SK-N-SH (cell line): Measurements from ENCODE around the gene DDA1. TPM values are rescaled to one million over a fixed set of nuclear protein-coding genes. Genes with fewer than 3 reads are reported as not detected.
"Not testable (repeated sequence)": the region's sequence is repeated elsewhere in the genome, so short reads cannot be mapped to it uniquely, and the experiment has no call there.

ENCODE experiments used
- CTCF ChIA-PET: fragments of 300-600, 350-600 bp; formaldehyde crosslinking; extraction: SDS; loops from one replicate; lab custom pipeline; 2021; lab: Yijun Ruan, JAX
- POLR2A ChIA-PET: fragments of 350-600 bp; sonication (Branson Sonifier 250); formaldehyde crosslinking; extraction: SDS; loops from one replicate; lab custom pipeline; 2020; ENCODE audit warnings: antibody characterized with exemption, inconsistent platforms; lab: Yijun Ruan, JAX
- DNase-seq: peaks from one replicate; pipeline ENCODE4 v3.0.0; 2012
- H2AFZ ChIP-seq: fragments of 200-600 bp; sonication (generic); 2 replicates; pipeline ENCODE4 v1.8.1; 2016; ENCODE audit warnings: antibody characterized with exemption, mild to moderate bottlenecking, low read depth
- H3F3A ChIP-seq: fragments of 200-600 bp; sonication (generic); replicated peaks from 2 replicates; pipeline ENCODE3; 2016; ENCODE audit warnings: antibody characterized with exemption, mild to moderate bottlenecking; ENCODE audit not compliant: insufficient read depth
- H3K27ac ChIP-seq, 2 experiments: fragments of 200-500 bp in 1 of 2; fragments of 200-600 bp in 1 of 2; sonication (Bioruptor generic) in 1 of 2; sonication (generic), shearing (Covaris generic) in 1 of 2; 2 replicates each; pipeline versions ENCODE4 v1.5.1 to v1.6.1; 2014 to 2016; ENCODE audit warnings: low read depth in 2 of 2, inconsistent platforms in 1 of 2, low read length in 1 of 2, mild to moderate bottlenecking in 1 of 2, mixed read lengths in 1 of 2
- H3K27me3 ChIP-seq: fragments of 200-600 bp; sonication (generic), shearing (Covaris generic); 2 replicates; pipeline ENCODE4 v1.6.1; 2016; ENCODE audit warnings: mixed run types; ENCODE audit not compliant: insufficient read depth
- H3K36me3 ChIP-seq, 2 experiments: fragments of 200-500 bp in 1 of 2; fragments of 200-600 bp in 1 of 2; sonication (Bioruptor generic) in 1 of 2; sonication (generic) in 1 of 2; replicated peaks in 1 of 2; 2 replicates each; pipeline versions ENCODE3 to v1.5.1; 2014 to 2016; ENCODE audit warnings: low read length in 1 of 2, mild to moderate bottlenecking in 1 of 2; ENCODE audit not compliant: insufficient read depth in 2 of 2, control insufficient read depth in 1 of 2
- H3K4me1 ChIP-seq, 2 experiments: fragments of 200-500 bp in 1 of 2; fragments of 200-600 bp in 1 of 2; sonication (Bioruptor generic) in 1 of 2; sonication (generic), shearing (Covaris generic) in 1 of 2; 2 replicates each; pipeline versions ENCODE4 v1.5.1 to v1.6.1; 2014 to 2016; ENCODE audit warnings: low read depth in 1 of 2, low read length in 1 of 2, mixed run types in 1 of 2; ENCODE audit not compliant: insufficient read depth in 2 of 2, control insufficient read depth in 1 of 2
- H3K4me2 ChIP-seq: fragments of 200-600 bp; sonication (generic), shearing (Covaris generic); 2 replicates; pipeline ENCODE4 v1.6.1; 2017; ENCODE audit warnings: mixed run types
- H3K4me3 ChIP-seq, 2 experiments: fragments of 200-500 bp in 1 of 2; fragments of 200-600 bp in 1 of 2; sonication (Bioruptor generic) in 1 of 2; sonication (generic), shearing (Covaris generic) in 1 of 2; 2 replicates each; pipeline versions ENCODE4 v1.5.1 to v1.8.1; 2014 to 2016; ENCODE audit warnings: low read depth in 2 of 2, inconsistent platforms in 1 of 2, low read length in 1 of 2, mild to moderate bottlenecking in 1 of 2, mixed read lengths in 1 of 2, moderate library complexity in 1 of 2
- H3K79me2 ChIP-seq: fragments of 200-600 bp; sonication (generic); 2 replicates; pipeline ENCODE4 v1.8.1; 2017; ENCODE audit warnings: mild to moderate bottlenecking; ENCODE audit not compliant: insufficient read depth
- H3K9ac ChIP-seq: fragments of 200-600 bp; sonication (generic); 2 replicates; pipeline ENCODE4 v1.6.1; 2017; ENCODE audit warnings: mixed run types
- H3K9me2 ChIP-seq: fragments of 200-600 bp; sonication (generic); 2 replicates; pipeline ENCODE4 v1.6.1; 2017; ENCODE audit warnings: mixed run types
- H3K9me3 ChIP-seq: fragments of 200-600 bp; sonication (generic); 2 replicates; pipeline ENCODE4 v1.6.1; 2017; ENCODE audit warnings: mixed run types, mild to moderate bottlenecking, moderate library complexity
- H4K20me1 ChIP-seq: fragments of 200-600 bp; sonication (generic); 2 replicates; pipeline ENCODE4 v1.6.1; 2017; ENCODE audit warnings: mild to moderate bottlenecking, mixed run types; ENCODE audit not compliant: insufficient read depth
- CHD2 ChIP-seq: fragments of 150-350 bp; IDR thresholded peaks from 2 replicates; pipeline ENCODE4 v1.6.1; 2018; ENCODE audit warnings: low read length; ENCODE audit not compliant: partially characterized antibody
- FOXJ3 ChIP-seq: sonication (generic); formaldehyde crosslinking; IDR thresholded peaks from 2 replicates; pipeline ENCODE4 v1.5.1; 2020; ENCODE audit warnings: mild to moderate bottlenecking, missing genetic modification reagents
- NFIC ChIP-seq: IDR thresholded peaks from 2 replicates; pipeline ENCODE4 v1.4.0; 2012; ENCODE audit warnings: borderline replicate concordance
- NRF1 ChIP-seq: IDR thresholded peaks from 2 replicates; pipeline ENCODE4 v1.6.1; 2012; ENCODE audit warnings: low read depth, mild to moderate bottlenecking, low read length
- POLR2AphosphoS5 ChIP-seq: IDR thresholded peaks from 2 replicates; pipeline ENCODE4 v1.6.1; 2012; ENCODE audit warnings: low read depth, low read length
- RFX5 ChIP-seq: IDR thresholded peaks from 2 replicates; pipeline ENCODE4 v1.6.1; 2012; ENCODE audit warnings: mild to moderate bottlenecking, improper control_type of control experiment, low read length
- RXRA ChIP-seq: IDR thresholded peaks from 2 replicates; pipeline ENCODE4 v1.4.0; 2012; ENCODE audit warnings: low read depth, mild to moderate bottlenecking, borderline replicate concordance
- SMC3 ChIP-seq: IDR thresholded peaks from 2 replicates; pipeline ENCODE4 v1.6.1; 2012; ENCODE audit warnings: low read depth, low read length, improper control_type of control experiment
- TCF12 ChIP-seq: IDR thresholded peaks from 2 replicates; pipeline ENCODE4 v1.4.0; 2012
- USF2 ChIP-seq: fragments of 150-350 bp; IDR thresholded peaks from 2 replicates; pipeline ENCODE4 v1.6.1; 2017; ENCODE audit warnings: antibody characterized with exemption, low read length, low read depth, borderline replicate concordance
- ZBTB33 ChIP-seq: IDR thresholded peaks from 2 replicates; pipeline ENCODE4 v1.4.0; 2012; ENCODE audit warnings: low read depth, borderline replicate concordance
- WGBS: methylation state at CpG from one replicate; pipeline ENCODE4 v1.1.6; 2017; ENCODE audit warnings: low lambda C conversion rate; 5-methylcytosine and 5-hydroxymethylcytosine counted together
- polyA plus RNA-seq, 3 experiments: library from polyadenylated mRNA; depleted of rRNA; stranded (reverse); fragments of >200 nt; gene quantifications; 2 replicates each; pipeline ENCODE4 v1.2.3, GENCODE V29; 2012

Gene DDA1
- polyA plus RNA-seq, 1 of the 3 experiments (the other 2 are of a cell fraction): 135 TPM

DNA sequence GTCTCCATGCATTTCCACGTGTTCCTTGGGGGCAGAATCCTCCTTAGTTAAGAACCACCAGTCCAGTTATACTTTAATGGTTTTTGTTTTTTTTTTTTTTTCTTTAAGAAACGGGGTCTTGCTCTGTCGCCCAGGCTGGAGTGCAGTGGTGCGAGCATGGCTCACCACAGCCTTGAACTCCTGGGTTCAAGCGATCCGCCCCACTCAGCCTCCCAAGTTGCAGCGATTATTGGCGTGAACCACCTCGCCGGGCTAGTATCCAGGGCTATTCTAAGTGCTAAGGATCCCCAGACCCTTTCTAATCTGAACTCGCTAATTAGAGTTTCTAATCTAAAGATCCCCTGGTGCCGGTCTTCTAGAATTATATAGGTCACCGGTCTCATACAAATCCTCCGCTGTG lies 15.8 kb upstream of the DDA1 start:
- Histone ChIP-seq H3F3A (peaks cover 23% of the 10 kb centered on the region), H3K36me3 (peaks cover 0 to 3% of the 10 kb centered on the region in 2 experiments), H3K9me3 (no peaks in the 10 kb centered on the region), H3K9ac (no peak overlapping the region), H3K4me3 (no peak overlapping the region), H3K9me2 (no peaks in the 10 kb centered on the region), H4K20me1 (no peaks in the 10 kb centered on the region), H3K4me1 (peaks cover 0 to 8% of the 10 kb centered on the region in 2 experiments; a peak in 1 of 4 replicates), H3K27ac (no peak overlapping the region), H3K27me3 (no peaks in the 10 kb centered on the region), H3K79me2 (peaks cover 6% of the 10 kb centered on the region; the same call in 1 of the 2 replicates), H2AFZ (no peak overlapping the region), H3K4me2 (no peak overlapping the region)
- 97% methylated on average over 14 of the region's 14 CpGs for WGBS
- no peak for DNase-seq
- TF ChIP-seq NRF1: no peak
- TF ChIP-seq ZBTB33: no peak
- TF ChIP-seq RXRA: no peak
- TF ChIP-seq POLR2AphosphoS5: no peak
- TF ChIP-seq FOXJ3 (CRISPR knock-in tag): no peak
- TF ChIP-seq USF2: no peak
- no peak for TF ChIP-seq CHD2
- TF ChIP-seq SMC3: no peak
- TF ChIP-seq NFIC: no peak
- no peak for TF ChIP-seq RFX5
- CTCF ChIA-PET: interaction anchor here (1.2 to 6.0 kb wide), 8 partner anchors 9 to 99 kb away, joined by 4 to 35 read pairs (median 11); partner anchors contain the start of genes ABHD8, ANKLE1, DDA1 and MRPL34
- POLR2A ChIA-PET: interaction anchor here (1.1 to 1.4 kb wide), 2 partner anchors 12 to 78 kb away, joined by 5 to 7 read pairs; partner anchors contain the start of genes MRPL34 and USE1

DNA sequence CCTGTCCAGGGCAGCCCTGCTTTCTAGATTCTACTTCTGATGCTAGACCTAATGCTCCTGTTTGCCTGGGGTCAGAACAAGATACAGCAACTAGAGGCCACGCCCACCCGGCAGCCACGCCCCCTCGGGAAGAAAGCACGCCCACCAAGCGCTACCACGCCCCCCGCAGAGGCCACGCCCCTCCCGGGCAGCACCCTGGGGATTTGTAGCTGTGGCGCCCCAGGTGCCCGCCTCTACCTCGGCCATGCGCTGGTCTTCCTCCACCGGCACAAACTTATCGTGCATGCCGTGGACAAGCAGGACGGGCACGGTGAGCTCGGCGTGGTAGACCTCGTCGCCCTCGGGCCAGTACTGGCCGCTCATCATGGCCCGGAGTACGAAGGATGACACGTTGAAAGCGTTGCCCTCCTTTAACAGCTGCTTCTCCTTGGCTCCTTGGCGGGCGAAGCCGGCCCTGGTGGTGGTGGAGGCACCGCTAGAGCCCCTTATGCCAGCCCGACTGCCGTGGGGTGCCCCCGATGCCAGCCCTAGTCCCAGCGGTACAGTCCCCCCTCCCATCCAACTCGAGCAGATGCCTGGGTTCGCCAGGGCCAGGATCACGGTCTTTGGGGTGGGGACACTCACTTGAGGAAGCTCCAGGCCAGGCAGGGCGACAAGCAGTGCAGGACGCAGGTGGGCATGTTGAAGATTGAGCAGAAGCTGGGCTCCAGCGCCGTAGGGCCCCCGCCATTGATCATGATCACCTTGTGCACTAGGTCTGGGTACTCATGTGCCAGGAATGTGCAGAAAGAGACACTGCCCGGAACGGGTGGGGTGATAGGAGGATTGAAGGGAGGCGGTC lies 15.1 kb upstream of the DDA1 start:
- H4K20me1 ChIP-seq: no peaks in the 10 kb centered on the region
- ChIA-PET POLR2A (no interaction called here), CTCF (interaction anchor here (1.3 to 6.0 kb wide), 5 partner anchors 9 to 91 kb away, joined by 3 to 35 read pairs (median 17); partner anchors contain the start of genes ABHD8, ANKLE1, DDA1 and MRPL34)
- no peaks in the 10 kb centered on the region for H3K9me3 ChIP-seq
- H3K36me3 ChIP-seq: peaks cover 0 to 3% of the 10 kb centered on the region in 2 experiments
- no peak overlapping the region for H3K4me2 ChIP-seq
- H3K4me3 ChIP-seq: no peak overlapping the region
- peaks cover 23% of the 10 kb centered on the region for H3F3A ChIP-seq
- peaks cover 0 to 8% of the 10 kb centered on the region in 2 experiments; a peak in 1 of 4 replicates for H3K4me1 ChIP-seq
- no peaks in the 10 kb centered on the region for H3K9me2 ChIP-seq
- no peak overlapping the region for H3K9ac ChIP-seq
- WGBS: 86% methylated on average over 25 of the region's 48 CpGs
- H3K27ac ChIP-seq: no peak overlapping the region
- no peak overlapping the region for H2AFZ ChIP-seq
- H3K27me3 ChIP-seq: no peaks in the 10 kb centered on the region
- no peak for TF ChIP-seq TCF12
- DNase-seq: peak; percentile 90
- H3K79me2 ChIP-seq: peaks cover 6% of the 10 kb centered on the region; the same call in 1 of the 2 replicates

- H3K79me2 ChIP-seq, DNase-seq, H3K4me2 ChIP-seq, H3K27me3 ChIP-seq, H3K9me2 ChIP-seq, H3K27ac ChIP-seq, H4K20me1 ChIP-seq, H3K9me3 ChIP-seq, H2AFZ ChIP-seq, H3K4me3 ChIP-seq, H3K9ac ChIP-seq, POLR2A ChIA-PET, H3K36me3 ChIP-seq, H3K4me1 ChIP-seq: not testable (repeated sequence)
- WGBS: 93% methylated on average over 5 of the region's 6 CpGs
- peaks cover 17% of the 10 kb centered on the region for H3F3A ChIP-seq
- CTCF ChIA-PET: interaction anchor here (0.9 to 6.0 kb wide), 4 partner anchors 13 to 524 kb away, joined by 3 to 35 read pairs (median 4); partner anchors contain the start of genes ANKLE1 and DDA1
Observed at GRCh38 chr19:17295551-17295950, 13.8 kb upstream of the DDA1 start.
